Activated naive CD4-positive, alpha-beta T cell treated with anti-CD3 and anti-CD28 coated beads, Interleukin-2, amount 50 U/mL, for 24 hours (primary cell): ENCODE measurements around the gene COL27A1.

Source experiments
- H3K27ac Mint-ChIP-seq: one replicate; pipeline ENCODE4 v1.8.0; 2021; ENCODE audit warnings: mild to moderate bottlenecking, mixed read lengths
- H3K27me3 Mint-ChIP-seq: one replicate; pipeline ENCODE4 v1.8.0; 2021; ENCODE audit warnings: mixed read lengths
- H3K36me3 Mint-ChIP-seq: one replicate; pipeline ENCODE4 v1.8.0; 2021; ENCODE audit warnings: mixed read lengths
- H3K4me1 Mint-ChIP-seq: one replicate; pipeline ENCODE4 v1.8.0; 2021; ENCODE audit warnings: mixed read lengths
- H3K4me3 Mint-ChIP-seq: one replicate; pipeline ENCODE4 v1.8.0; 2021; ENCODE audit warnings: mild to moderate bottlenecking, mixed read lengths
- H3K9me3 Mint-ChIP-seq: one replicate; pipeline ENCODE4 v1.8.0; 2021; ENCODE audit warnings: mixed read lengths

COL27A1 gene

GRCh38 chr9:114259798-114260523, 104.6 kb downstream of the COL27A1 start:
- Mint-ChIP-seq H3K4me1 (no peaks in the 10 kb centered on the region), H3K4me3 (no peak overlapping the region), H3K36me3 (no peaks in the 10 kb centered on the region), H3K27ac (no peak overlapping the region), H3K9me3 (no peaks in the 10 kb centered on the region), H3K27me3 (no peaks in the 10 kb centered on the region)

DNA sequence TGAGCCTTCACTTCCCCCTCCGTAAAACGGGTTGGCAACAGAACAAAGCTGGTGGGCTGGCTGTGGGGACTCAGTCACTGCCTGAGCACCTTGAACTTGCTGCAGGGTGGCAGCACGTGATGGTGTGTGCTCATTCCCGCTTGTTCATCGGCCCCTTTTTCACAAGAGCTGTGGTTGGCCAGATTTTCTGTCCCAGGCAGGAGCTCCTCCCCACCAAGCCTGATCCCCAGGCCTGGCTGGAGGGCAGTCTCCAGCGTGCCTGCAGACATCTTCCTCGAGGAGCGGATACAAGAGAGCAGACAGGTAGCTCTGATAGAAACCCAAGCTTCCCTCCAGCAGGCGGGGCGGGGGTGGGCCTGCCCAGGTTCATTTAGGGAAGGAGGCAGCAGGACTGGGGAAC, 105.7 kb downstream of the COL27A1 start:
- Mint-ChIP-seq H3K9me3 (no peaks in the 10 kb centered on the region), H3K27ac (no peak overlapping the region), H3K27me3 (no peaks in the 10 kb centered on the region), H3K36me3 (no peaks in the 10 kb centered on the region), H3K4me3 (no peak overlapping the region), H3K4me1 (no peaks in the 10 kb centered on the region)

DNA sequence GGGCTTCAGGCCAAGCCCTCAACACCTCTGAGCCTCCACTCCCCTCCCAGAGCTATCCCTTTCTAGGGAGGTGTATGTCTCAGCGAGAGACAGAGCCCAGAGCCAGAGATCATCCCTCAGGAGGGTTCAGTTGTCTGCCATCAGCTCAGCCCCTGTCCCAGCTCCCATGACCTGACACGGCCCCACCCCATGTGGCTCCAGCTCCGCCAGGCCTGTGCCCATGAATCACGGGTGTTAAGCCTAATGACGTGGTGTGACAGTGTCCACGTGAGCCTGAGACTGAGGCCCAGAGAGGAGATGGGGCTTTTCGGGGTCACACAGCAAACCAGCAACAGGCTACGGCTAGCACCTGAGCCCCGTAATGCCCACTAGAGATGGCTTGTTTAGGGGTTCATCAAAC, 106.7 kb downstream of the COL27A1 start:
- Mint-ChIP-seq H3K27ac (no peak overlapping the region), H3K9me3 (no peaks in the 10 kb centered on the region), H3K27me3 (no peaks in the 10 kb centered on the region), H3K4me1 (no peaks in the 10 kb centered on the region), H3K36me3 (no peaks in the 10 kb centered on the region), H3K4me3 (no peak overlapping the region)

GRCh38 chr9:114263853-114264510, 108.6 kb downstream of the COL27A1 start:
- no peaks in the 10 kb centered on the region for H3K4me1 Mint-ChIP-seq
- no peak overlapping the region for H3K27ac Mint-ChIP-seq
- no peak overlapping the region for H3K4me3 Mint-ChIP-seq
- H3K9me3 Mint-ChIP-seq: no peaks in the 10 kb centered on the region
- H3K36me3 Mint-ChIP-seq: no peaks in the 10 kb centered on the region
- H3K27me3 Mint-ChIP-seq: no peaks in the 10 kb centered on the region

GRCh38 chr9:114264806-114265550, 109.6 kb downstream of the COL27A1 start:
- Mint-ChIP-seq H3K27ac (no peak overlapping the region), H3K9me3 (no peaks in the 10 kb centered on the region), H3K27me3 (no peaks in the 10 kb centered on the region), H3K36me3 (no peaks in the 10 kb centered on the region), H3K4me3 (no peak overlapping the region), H3K4me1 (no peaks in the 10 kb centered on the region)

GRCh38 chr9:114266969-114267368, 111.6 kb downstream of the COL27A1 start:
- Mint-ChIP-seq H3K27me3 (no peaks in the 10 kb centered on the region), H3K4me3 (no peak overlapping the region), H3K27ac (no peak overlapping the region), H3K36me3 (no peaks in the 10 kb centered on the region), H3K4me1 (no peaks in the 10 kb centered on the region), H3K9me3 (no peaks in the 10 kb centered on the region)

DNA sequence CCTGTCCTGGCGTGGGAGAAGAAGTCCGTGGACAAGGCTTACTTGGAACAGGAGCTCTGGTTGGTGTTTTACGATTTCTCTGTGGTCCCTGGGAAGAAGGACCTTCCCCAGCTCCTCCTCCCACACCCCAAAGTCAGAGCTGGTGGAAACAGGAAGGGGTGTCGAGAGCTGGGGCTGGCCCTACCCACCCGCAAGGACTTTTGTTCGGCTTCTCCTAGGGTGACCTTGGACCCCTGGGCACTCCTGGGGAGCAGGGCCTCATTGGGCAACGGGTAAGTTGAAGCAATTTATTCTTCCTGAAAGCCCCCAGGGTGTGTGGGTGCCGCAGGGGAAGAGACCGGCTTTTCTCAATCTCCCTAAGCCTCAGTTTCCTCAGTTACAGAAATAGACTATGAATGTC, 113.7 kb downstream of the COL27A1 start:
- H3K27me3 Mint-ChIP-seq: no peaks in the 10 kb centered on the region
- no peak overlapping the region for H3K27ac Mint-ChIP-seq
- H3K36me3 Mint-ChIP-seq: no peaks in the 10 kb centered on the region
- no peak overlapping the region for H3K4me3 Mint-ChIP-seq
- no peaks in the 10 kb centered on the region for H3K9me3 Mint-ChIP-seq
- H3K4me1 Mint-ChIP-seq: no peaks in the 10 kb centered on the region

DNA sequence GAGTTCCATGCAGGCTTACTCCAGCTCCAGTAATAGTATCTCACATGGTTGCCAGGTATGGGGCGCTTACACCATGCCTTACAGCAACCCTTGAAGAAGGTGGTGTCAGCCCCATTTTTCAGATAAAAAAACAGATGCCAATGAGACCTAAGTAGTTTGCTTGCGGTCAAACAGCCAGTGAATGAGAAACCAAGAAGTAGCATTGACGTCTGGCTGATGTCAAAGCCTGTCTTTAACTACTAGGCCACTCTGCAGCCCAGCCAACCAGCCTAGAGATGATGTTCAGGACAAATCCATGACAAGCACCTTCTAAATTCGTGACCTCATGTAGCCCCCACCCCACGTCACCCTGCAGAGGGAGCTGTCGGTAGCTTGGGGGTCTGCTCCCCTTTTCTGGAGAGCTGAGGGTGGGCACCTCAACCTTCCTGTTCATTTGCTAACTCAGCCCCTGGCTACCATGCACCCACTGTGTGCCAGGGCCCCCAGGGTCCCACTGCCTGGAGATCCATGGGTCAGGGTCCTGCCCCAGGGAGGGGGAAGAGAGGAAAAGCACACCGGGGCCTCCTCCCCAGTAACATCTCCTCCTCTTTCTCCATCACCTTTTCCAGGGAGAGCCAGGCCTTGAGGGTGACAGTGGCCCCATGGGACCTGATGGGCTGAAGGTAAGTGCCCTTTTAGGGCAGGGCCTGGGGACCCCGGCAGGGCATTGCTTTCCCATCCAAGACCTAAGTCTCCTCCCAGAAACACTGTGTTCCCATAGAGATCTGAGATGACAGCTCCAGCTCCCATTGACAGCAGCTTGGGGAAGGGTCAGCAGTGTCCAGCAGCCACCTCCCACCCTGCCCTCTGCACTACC, 115.0 kb downstream of the COL27A1 start:
- H3K4me3 Mint-ChIP-seq: no peak overlapping the region
- H3K27me3 Mint-ChIP-seq: no peaks in the 10 kb centered on the region
- no peak overlapping the region for H3K27ac Mint-ChIP-seq
- no peaks in the 10 kb centered on the region for H3K4me1 Mint-ChIP-seq
- H3K9me3 Mint-ChIP-seq: no peaks in the 10 kb centered on the region
- H3K36me3 Mint-ChIP-seq: no peaks in the 10 kb centered on the region

DNA sequence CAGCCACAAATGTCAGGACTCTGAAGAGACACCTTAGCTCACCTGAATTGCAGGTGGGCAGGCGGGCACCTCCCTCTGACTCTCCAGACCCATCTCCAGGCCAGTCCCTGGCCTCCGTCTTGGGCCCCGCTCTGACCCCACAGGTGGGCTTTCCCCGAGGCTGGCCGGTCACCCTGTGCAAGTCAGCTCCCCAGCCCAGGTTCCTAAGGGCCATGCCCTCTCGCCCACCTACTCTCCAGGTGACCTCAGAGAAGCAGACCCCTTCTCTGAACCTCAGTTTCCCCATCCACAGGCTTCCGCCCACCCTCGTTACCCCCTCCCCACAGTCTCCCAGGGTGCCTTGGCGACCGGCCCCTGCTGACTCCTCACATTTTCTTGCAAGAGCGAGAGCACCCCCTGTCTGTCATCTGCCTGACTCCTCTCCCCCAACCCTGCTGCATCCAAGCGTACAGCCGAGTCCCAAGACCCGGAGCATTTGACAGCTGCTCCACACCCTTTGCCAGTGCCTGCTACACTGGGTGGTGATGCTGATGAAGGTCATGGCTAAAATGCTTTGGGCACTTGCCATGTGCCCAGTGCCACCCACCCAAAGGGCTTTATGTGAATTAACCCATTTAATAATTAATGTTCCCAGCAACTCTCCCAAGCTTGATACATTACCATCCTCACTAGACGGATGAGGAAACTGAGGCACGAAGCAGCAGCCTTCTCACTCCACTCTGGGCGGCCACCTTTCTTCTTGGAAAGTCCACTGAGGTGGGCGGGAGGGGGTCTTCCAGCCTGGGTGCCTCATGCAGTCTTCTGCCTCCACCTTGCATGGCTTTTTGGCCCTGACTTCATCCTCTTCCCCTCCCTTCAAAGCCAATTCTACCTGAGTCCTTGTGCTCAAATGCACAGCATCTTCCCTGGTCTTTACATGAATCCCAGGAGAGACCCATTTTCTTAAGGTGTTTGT, 116.5 kb downstream of the COL27A1 start:
- no peaks in the 10 kb centered on the region for H3K9me3 Mint-ChIP-seq
- H3K27ac Mint-ChIP-seq: no peak overlapping the region
- no peaks in the 10 kb centered on the region for H3K36me3 Mint-ChIP-seq
- no peak overlapping the region for H3K4me3 Mint-ChIP-seq
- H3K27me3 Mint-ChIP-seq: no peaks in the 10 kb centered on the region
- H3K4me1 Mint-ChIP-seq: no peaks in the 10 kb centered on the region

DNA sequence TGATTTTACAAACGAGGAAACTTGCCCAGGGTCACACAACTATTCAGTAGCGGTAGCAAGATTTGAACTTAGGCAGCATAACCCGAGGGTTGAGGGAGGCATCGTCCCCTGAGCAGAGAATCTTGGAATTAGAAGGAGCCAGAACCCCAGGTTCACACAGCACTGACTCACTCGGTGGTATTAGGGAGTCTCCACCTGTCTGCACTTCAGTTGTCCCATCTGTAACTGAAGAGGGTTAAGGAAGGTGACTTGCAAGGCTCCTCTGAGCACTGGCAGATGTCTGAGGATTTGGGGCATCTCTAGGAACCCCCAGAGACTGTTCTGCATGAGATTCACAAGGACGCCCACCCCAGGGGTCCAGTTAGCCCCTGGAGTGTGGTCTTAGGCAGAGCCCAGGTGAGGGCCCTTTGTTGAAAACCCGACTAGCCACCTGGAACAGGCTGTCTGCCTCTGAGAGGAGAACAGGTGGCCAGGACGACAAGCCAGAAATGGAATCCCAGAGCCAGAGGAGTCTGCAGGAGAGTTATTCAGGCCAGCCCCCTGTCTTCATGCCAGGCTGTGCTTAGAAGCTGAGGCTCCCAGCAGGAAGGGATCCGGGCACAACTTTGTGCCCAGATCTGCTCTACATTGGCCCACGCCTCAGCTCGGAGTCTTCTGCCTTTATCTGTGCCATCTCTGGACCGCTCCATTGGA, 117.5 kb downstream of the COL27A1 start:
- Mint-ChIP-seq H3K9me3 (no peaks in the 10 kb centered on the region), H3K4me3 (no peak overlapping the region), H3K36me3 (no peaks in the 10 kb centered on the region), H3K27me3 (no peaks in the 10 kb centered on the region), H3K27ac (no peak overlapping the region), H3K4me1 (no peaks in the 10 kb centered on the region)

GRCh38 chr9:114273461-114273881, 118.1 kb downstream of the COL27A1 start:
- Mint-ChIP-seq H3K9me3 (no peaks in the 10 kb centered on the region), H3K27ac (no peak overlapping the region), H3K27me3 (no peaks in the 10 kb centered on the region), H3K4me1 (no peaks in the 10 kb centered on the region), H3K36me3 (no peaks in the 10 kb centered on the region), H3K4me3 (no peak overlapping the region)

DNA sequence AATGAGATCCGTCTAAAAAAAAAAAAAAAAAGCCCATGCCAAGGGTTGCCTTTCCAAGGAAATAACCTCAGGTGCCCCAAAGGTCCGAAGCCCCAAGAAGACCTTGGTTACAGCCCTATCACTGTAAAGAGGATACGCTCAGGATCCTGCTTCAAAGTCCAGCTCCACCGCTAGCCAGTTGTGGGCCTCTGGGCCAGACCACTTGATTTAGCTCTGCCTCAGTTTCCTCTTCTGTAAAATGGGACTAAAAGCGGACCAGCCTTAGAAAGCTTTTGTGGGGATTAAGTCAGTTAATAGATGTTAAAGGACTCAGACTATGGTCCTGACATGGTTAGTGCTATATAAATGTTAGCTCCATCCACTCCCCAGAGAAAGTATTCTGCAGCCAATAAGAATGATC, 118.9 kb downstream of the COL27A1 start:
- Mint-ChIP-seq H3K36me3 (no peaks in the 10 kb centered on the region), H3K27ac (no peak overlapping the region), H3K9me3 (no peaks in the 10 kb centered on the region), H3K4me1 (no peaks in the 10 kb centered on the region), H3K4me3 (no peak overlapping the region), H3K27me3 (no peaks in the 10 kb centered on the region)

- H3K36me3 Mint-ChIP-seq: no peaks in the 10 kb centered on the region
- H3K27ac Mint-ChIP-seq: no peak overlapping the region
- no peaks in the 10 kb centered on the region for H3K4me1 Mint-ChIP-seq
- H3K4me3 Mint-ChIP-seq: no peak overlapping the region
- H3K9me3 Mint-ChIP-seq: no peaks in the 10 kb centered on the region
- H3K27me3 Mint-ChIP-seq: no peaks in the 10 kb centered on the region
These were observed 120.1 kb downstream of the COL27A1 start for GRCh38 chr9:114275246-114276004.
